Esophagus muscularis mucosa (tissue), 4 donors: ENCODE data around the gene ARNT2. TPM values are rescaled to one million over a fixed set of nuclear protein-coding genes. Genes with fewer than 3 reads are reported as not detected.

Experiments used
- DNase-seq: peaks from one replicate; pipeline ENCODE4 v3.0.0-alpha.2; 2017; ENCODE audit errors: extremely low spot score
- H3K27ac ChIP-seq, 4 donors: fragments of 200-600 bp; sonication (generic); replicated peaks in 1 of 4; 1 replicate in 3 of 4; 2 replicates in 1 of 4; pipeline ENCODE4 v1.5.1; 2016 to 2019; ENCODE audit warnings: mild to moderate bottlenecking in 1 of 4
- H3K27me3 ChIP-seq, 4 donors: fragments of 200-600 bp; sonication (generic); one replicate each; pipeline versions ENCODE4 v1.5.1 to v1.6.0; 2016 to 2019
- H3K36me3 ChIP-seq, 4 donors: fragments of 200-600 bp; sonication (generic); one replicate each; pipeline ENCODE4 v1.5.1; 2016 to 2019
- H3K4me1 ChIP-seq, 4 donors: fragments of 200-600 bp; sonication (generic); one replicate each; pipeline ENCODE4 v1.5.1; 2016 to 2019
- H3K4me3 ChIP-seq, 4 donors: fragments of 200-600 bp; sonication (generic); 1 replicate in 2 of 4; 2 replicates in 2 of 4; pipeline ENCODE4 v1.5.1; 2016 to 2019; ENCODE audit warnings: mild to moderate bottlenecking in 4 of 4, moderate library complexity in 1 of 4
- H3K9me3 ChIP-seq, 4 donors: fragments of 200-600 bp; sonication (generic); 1 replicate in 3 of 4; 2 replicates in 1 of 4; pipeline ENCODE4 v1.5.1; 2016 to 2019
- EP300 ChIP-seq: sonication (generic); formaldehyde crosslinking; IDR thresholded peaks from one replicate; pipeline ENCODE4 v1.6.1; 2017; ENCODE audit warnings: antibody characterized with exemption
- POLR2A ChIP-seq: fragments of 450-650 bp; IDR thresholded peaks from one replicate; pipeline ENCODE4 v1.6.1; 2017; ENCODE audit warnings: antibody characterized with exemption, moderate library complexity, mild to moderate bottlenecking, low read depth
- POLR2AphosphoS5 ChIP-seq, 2 donors: sonication (generic); formaldehyde crosslinking; IDR thresholded peaks; one replicate each; pipeline ENCODE4 v1.6.1; 2017; ENCODE audit warnings: antibody characterized with exemption in 2 of 2
- WGBS: methylation state at CpG from one replicate; pipeline ENCODE4 v1.1.5; 2018; 5-methylcytosine and 5-hydroxymethylcytosine counted together
- intact Hi-C: fragments of 100-400 bp; cut with DNase I; formaldehyde crosslinking; loops from one replicate; pipeline ENCODE4 v1.15.1; 2023
- total RNA-seq, 4 donors: library from RNA; depleted of rRNA; stranded (reverse); fragments of >200 nt; gene quantifications; one replicate each; pipeline versions ENCODE4 v1.1.0 to v1.2.1, GENCODE V29; 2016
- TF ChIP-seq, protein P1 (sequence below), 3 experiments: fragments of 200-600 bp in 2 of 3; fragments of 450-650 bp in 1 of 3; sonication (generic) in 2 of 3; IDR thresholded peaks; one replicate each; pipeline ENCODE4 v1.5.1; 2017 to 2019; ENCODE audit warnings: antibody characterized with exemption in 3 of 3, mild to moderate bottlenecking in 2 of 3, moderate library complexity in 1 of 3

ARNT2 gene
- total RNA-seq, 4 donors from 2014 or later: 5.4 to 14.6 (median 8.2) TPM

DNA sequence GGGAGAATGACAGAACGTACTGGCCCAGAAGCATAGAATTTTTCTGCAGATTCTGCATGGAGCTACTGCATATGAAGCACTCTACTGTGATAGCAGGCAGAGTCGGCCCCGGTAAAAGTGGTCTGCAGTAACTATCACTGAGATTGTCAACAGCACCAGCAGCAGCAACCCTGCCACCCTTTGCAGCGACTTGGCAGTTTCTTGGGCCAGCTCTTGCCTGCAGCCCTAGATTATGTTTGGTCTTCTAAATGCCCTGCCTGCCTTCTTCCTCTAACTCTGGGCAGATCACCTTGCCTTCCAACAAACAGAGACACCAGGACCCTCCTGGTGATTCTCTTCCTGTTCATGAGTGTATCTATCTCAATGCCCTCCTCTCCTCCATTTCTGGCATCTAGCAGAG is 161.8 kb downstream of the ARNT2 start:
- peaks cover 0 to 21% (median 8%) of the 10 kb centered on the region in 4 donors for H3K36me3 ChIP-seq
- TF ChIP-seq, protein P1, sequence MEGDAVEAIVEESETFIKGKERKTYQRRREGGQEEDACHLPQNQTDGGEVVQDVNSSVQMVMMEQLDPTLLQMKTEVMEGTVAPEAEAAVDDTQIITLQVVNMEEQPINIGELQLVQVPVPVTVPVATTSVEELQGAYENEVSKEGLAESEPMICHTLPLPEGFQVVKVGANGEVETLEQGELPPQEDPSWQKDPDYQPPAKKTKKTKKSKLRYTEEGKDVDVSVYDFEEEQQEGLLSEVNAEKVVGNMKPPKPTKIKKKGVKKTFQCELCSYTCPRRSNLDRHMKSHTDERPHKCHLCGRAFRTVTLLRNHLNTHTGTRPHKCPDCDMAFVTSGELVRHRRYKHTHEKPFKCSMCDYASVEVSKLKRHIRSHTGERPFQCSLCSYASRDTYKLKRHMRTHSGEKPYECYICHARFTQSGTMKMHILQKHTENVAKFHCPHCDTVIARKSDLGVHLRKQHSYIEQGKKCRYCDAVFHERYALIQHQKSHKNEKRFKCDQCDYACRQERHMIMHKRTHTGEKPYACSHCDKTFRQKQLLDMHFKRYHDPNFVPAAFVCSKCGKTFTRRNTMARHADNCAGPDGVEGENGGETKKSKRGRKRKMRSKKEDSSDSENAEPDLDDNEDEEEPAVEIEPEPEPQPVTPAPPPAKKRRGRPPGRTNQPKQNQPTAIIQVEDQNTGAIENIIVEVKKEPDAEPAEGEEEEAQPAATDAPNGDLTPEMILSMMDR (IDR thresholded peaks at IDR 0.05): no peak
- TF ChIP-seq EP300: no peak
- TF ChIP-seq POLR2AphosphoS5 (IDR thresholded peaks at IDR 0.05): no peak
- TF ChIP-seq POLR2A: no peak
- intact Hi-C loops: loop anchor here (2.0 to 5.0 kb wide), 2 partner anchors 213 to 406 kb away; partner anchors contain the start of gene CEMIP
- no peak overlapping the region for H3K27ac ChIP-seq
- H3K9me3 ChIP-seq: no peaks in the 10 kb centered on the region
- peaks cover 0 to 12% (median 9%) of the 10 kb centered on the region in 4 donors for H3K4me1 ChIP-seq
- WGBS: 100% methylated on average over 4 of the region's 4 CpGs
- H3K27me3 ChIP-seq: no peaks in the 10 kb centered on the region
- no peak overlapping the region for H3K4me3 ChIP-seq
- DNase-seq: no peak

DNA sequence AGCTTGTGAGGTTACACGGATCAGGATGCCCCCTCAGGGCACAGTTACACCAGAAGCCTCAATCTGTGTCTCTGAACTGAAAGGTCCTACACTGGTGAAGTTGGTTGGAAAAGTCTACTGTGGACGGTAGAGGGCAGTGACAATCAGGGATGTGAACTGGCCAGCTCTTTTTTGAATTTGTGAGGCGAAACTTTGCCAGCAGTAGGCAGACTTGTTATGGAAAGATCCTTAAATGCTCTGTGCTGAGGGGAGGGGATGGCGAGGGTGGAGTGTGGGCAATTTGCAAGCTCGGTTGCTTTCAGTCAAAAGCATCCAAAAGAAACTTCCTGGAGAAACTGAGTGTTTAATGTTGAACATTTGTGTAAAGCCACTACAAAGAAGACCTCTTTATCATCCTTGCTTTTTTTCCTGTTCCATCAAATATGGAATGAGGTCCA is 163.6 kb downstream of the ARNT2 start:
- peaks cover 0 to 21% (median 8%) of the 10 kb centered on the region in 4 donors for H3K36me3 ChIP-seq
- no peaks in the 10 kb centered on the region for H3K27me3 ChIP-seq
- H3K27ac ChIP-seq: no peak overlapping the region
- no peak for DNase-seq
- H3K9me3 ChIP-seq: no peaks in the 10 kb centered on the region
- H3K4me3 ChIP-seq: no peak overlapping the region
- H3K4me1 ChIP-seq: peaks cover 0 to 12% (median 8%) of the 10 kb centered on the region in 4 donors
- TF ChIP-seq, protein P1 (IDR thresholded peaks at IDR 0.05): peak; percentile 62 to 73 (median 62)
- TF ChIP-seq EP300: no peak
- intact Hi-C loops: loop anchor here (2.0 to 5.0 kb wide), 3 partner anchors 111 to 405 kb away; partner anchors contain the start of gene CEMIP
- WGBS: 4% methylated on average over 5 of the region's 5 CpGs

DNA sequence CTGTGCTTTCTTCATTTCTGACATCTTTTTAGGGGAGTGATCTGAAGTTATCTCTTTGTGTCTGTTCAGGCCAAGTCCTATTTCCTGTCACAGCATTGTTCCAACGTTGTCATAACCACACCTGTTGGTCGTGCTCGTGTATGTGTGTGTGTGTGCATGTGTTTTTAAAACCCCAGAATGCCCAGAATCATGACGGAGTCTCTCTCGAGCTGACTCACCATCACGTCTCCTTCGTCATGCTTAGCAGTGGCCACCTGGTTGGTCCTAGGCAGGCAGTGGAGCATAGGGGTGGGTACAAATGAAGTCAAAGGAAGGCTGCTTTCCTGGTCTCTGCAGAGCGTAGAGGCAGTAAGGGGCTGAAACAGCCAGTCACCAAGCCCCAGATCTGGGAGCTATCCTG is 164.1 kb downstream of the ARNT2 start:
- H3K27me3 ChIP-seq: no peaks in the 10 kb centered on the region
- H3K9me3 ChIP-seq: no peaks in the 10 kb centered on the region
- no peak overlapping the region for H3K27ac ChIP-seq
- WGBS: 81% methylated on average over 8 of the region's 8 CpGs
- H3K4me3 ChIP-seq: no peak overlapping the region
- TF ChIP-seq EP300 (no peak), POLR2A (no peak), POLR2AphosphoS5 (IDR thresholded peaks at IDR 0.05) (no peak)
- TF ChIP-seq, protein P1 (IDR thresholded peaks at IDR 0.05): no peak
- peaks cover 0 to 12% (median 8%) of the 10 kb centered on the region in 4 donors for H3K4me1 ChIP-seq
- intact Hi-C loops: loop anchor here (2.0 to 5.0 kb wide), 2 partner anchors 111 to 404 kb away; no protein-coding TSS in a partner anchor
- H3K36me3 ChIP-seq: peaks cover 0 to 17% (median 5%) of the 10 kb centered on the region in 4 donors
- DNase-seq: no peak

DNA sequence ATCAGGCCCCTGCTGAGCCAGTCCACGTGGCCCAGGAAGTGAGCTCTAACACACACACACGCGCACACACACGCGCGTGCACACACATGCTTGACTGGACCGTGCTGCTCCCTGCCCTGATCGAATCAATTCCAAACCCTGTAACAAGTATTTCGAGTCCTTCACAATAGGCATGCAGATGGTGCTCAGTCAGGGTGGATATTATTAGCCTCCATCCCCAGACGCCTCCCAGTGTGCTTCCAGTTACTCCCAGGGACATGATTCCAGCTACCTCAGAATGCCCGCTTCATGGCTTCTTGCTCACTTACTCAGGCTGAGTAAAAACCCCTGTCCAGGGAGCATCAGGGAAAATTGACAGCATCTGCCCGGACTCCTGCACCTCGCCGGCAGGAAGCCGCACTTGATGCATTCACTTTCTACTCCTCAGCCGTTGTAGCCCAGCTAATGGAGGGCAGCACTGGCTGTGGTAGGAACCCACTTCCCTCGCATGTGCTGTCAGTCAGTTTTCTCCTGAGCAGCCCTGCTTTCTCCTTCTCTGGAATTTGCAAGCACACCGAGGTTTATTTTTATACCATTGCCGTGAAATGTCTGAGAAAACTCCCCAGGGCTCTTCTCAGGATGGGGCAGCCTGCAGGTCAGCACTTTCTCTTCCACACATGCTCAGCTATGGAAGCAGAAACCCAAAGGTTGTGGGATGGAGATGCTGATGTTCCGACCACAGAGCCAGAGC is 164.9 kb downstream of the ARNT2 start:
- H3K36me3 ChIP-seq: peaks cover 0 to 10% (median 2%) of the 10 kb centered on the region in 4 donors
- H3K4me3 ChIP-seq: no peak overlapping the region
- no peaks in the 10 kb centered on the region for H3K9me3 ChIP-seq
- H3K27ac ChIP-seq: no peak overlapping the region
- no peak for DNase-seq
- peaks cover 0 to 12% (median 8%) of the 10 kb centered on the region in 4 donors for H3K4me1 ChIP-seq
- no peaks in the 10 kb centered on the region for H3K27me3 ChIP-seq
- intact Hi-C loops: loop anchor here (2.0 to 5.0 kb wide), 2 partner anchors 112 to 403 kb away; no protein-coding TSS in a partner anchor
- TF ChIP-seq POLR2AphosphoS5 (IDR thresholded peaks at IDR 0.05) (no peak), POLR2A (no peak), EP300 (no peak)
- TF ChIP-seq, protein P1 (IDR thresholded peaks at IDR 0.05): no peak
- 86% methylated on average over 18 of the region's 20 CpGs for WGBS
